ENCODE measurements around the gene CDK9.
"Not testable (repeated sequence)": the region's sequence is repeated elsewhere in the genome, so short reads cannot be mapped to it uniquely, and the experiment has no call there.

The CDK9 gene

DNA sequence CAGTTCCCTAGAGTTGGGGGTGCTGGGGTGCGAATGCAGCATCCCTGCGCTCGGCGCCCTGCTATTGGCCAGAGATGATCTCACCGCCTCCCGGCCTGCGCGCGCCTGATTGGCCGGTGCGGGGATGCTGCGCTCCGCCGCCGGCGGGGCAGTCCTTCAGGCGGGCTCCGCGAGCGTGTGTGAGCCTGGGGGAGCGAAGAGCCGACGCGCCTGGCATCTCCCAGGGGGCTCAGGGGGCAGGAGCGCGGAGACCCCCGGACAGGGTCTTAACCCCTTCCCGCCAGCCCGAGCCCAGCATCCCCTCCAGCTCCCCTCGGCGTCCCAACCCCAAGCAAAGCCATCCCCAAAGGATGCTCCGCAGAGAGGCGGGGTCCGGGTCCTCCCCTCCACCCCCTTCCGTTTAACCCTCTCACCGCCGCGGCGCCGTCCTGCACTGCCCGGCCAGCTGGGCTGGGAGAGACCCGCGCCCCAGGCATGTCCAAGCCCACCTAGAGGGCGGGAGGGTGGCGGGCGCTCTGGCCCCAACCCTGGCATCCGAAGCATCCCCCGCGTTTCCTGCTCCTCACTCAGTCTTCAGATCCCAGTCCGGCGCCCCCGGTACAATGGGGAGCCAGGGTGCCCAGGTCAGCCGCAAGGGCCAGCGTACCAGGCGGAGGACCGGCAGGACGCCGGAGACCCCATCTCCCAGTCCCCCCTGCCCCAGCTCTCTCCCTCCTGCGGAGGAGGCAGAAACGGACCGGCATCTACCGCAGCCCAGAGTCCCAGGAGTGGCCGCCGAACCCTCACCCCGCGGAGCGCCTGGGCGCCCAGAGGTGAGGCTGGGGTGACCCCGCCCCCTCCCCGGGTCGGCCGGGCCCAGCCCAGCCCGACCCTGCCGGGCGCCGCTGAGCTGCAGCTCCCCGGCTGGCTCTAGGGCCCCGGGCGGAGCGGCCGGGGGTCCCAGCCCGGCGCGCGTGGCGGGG is 31.5 kb upstream of the CDK9 start:
- Histone ChIP-seq H2AFZ (ENCODE audit: low read depth, low read length) (peak overlapping the region; percentile 65), H3K4me3 (ENCODE audit: low read length) (peak overlapping the region; percentile 55), H3K4me1 (ENCODE audit: insufficient read depth, low read length) (peaks cover 13% of the 10 kb centered on the region), H3K27me3 (ENCODE audit: insufficient read depth, low read length) (peaks cover 27% of the 10 kb centered on the region), H3K36me3 (ENCODE audit: insufficient read depth, low read length) (peaks cover under 1% of the 10 kb centered on the region), H3K9me3 (ENCODE audit: low read length) (no peaks in the 10 kb centered on the region)

DNA sequence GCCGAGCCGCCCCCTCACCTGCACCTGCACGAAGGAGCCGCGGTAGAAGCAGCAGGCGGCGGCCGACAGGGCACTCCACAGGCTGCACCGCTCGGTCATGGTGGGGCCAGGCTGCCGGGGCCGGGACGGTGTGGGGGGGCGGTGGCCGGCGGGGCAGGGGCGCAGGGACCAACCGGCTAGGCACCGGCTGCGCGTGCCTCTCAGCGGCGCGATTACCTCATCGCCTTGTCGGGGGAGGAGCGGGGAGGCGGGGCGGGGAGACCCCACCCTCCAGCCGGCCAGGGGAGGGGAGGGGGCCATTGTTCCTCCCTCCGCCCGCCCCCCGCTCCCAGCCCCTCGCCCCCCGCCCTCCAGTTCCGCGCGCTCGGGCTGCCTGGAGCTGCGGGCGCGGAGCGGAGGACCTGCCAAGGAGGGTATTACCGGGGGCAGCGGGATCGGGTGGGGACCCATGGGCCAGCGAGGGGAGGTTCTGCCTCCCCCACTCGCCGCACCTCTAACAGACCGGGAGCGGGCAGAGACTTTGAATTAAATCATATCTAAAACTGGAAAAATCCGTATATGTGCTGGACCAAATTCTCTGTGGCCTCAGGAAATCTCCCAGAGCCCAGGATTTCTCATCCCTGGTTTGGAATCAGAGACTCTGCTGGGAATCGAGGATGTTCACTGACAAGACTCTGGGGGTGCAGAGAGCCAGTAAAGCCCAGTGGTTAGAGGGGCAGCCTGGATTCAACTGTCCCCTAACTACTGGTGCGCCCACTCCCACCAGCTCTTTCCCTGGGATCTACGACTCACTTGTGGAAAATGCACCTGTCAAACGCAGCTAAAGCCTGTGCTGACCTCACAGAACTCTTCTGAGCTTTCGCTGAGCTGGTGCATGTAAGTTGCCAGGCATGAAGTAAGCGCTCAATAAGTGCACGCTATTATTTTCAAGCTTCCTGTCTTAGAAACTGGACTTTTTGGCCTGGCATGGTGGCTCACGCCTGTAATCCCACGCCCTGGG is 30.5 kb upstream of the CDK9 start:
- H2AFZ ChIP-seq (ENCODE audit: low read depth, low read length), result peak overlapping the region; percentile 65
- peaks cover 26% of the 10 kb centered on the region for H3K27me3 ChIP-seq (ENCODE audit: insufficient read depth, low read length)
- peak overlapping the region; percentile 55 for H3K4me3 ChIP-seq (ENCODE audit: low read length)
- no peaks in the 10 kb centered on the region for H3K9me3 ChIP-seq (ENCODE audit: low read length)
- no peaks in the 10 kb centered on the region for H3K36me3 ChIP-seq (ENCODE audit: insufficient read depth, low read length)
- H3K4me1 ChIP-seq (ENCODE audit: insufficient read depth, low read length), result peaks cover 13% of the 10 kb centered on the region

DNA sequence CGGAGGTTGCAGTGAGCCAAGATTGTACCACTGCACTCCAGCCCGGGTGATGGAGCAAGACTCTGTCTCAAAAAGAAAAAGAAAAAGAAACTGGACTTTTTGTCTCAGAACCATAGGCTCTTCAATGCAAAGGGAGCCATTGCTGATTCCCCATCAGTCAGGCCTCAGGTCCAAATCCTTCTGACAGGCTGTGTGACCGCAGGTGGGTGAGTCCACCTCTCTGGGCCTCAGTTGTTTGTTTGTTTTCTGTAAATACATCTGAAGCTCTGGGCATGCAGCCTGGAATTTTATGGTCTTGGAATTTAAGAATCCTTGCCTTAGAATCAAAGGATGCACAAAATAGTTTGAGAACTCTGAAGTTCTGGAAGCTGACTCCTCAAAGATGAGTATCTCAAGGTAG is 29.6 kb upstream of the CDK9 start:
- Histone ChIP-seq H2AFZ (ENCODE audit: low read depth, low read length) (no peak overlapping the region), H3K9me3 (ENCODE audit: low read length) (no peaks in the 10 kb centered on the region), H3K36me3 (ENCODE audit: insufficient read depth, low read length) (no peaks in the 10 kb centered on the region), H3K4me3 (ENCODE audit: low read length) (no peak overlapping the region), H3K4me1 (ENCODE audit: insufficient read depth, low read length) (peaks cover 13% of the 10 kb centered on the region), H3K27me3 (ENCODE audit: insufficient read depth, low read length) (peaks cover 28% of the 10 kb centered on the region)

DNA sequence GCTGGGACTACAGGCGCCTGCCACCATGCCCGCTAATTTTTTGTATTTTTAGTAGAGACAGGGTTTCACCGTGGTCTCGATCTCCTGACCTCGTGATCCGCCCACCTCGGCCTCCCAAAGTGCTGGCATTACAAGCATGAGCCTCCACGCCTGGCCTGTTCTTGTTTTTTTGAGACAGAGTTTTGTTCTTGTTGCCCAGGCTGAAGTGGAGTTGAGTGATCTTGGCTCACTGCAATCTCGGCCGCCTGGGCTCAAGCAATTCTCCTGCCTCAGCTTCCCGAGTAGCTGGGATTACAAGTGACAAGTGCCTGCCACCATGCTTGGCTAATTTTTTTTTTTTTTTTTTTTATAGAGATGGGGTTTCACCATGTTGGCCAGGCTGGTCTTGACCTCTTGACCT is 29.1 kb upstream of the CDK9 start:
- H3K4me3 ChIP-seq (ENCODE audit: low read length); H3K36me3 ChIP-seq (ENCODE audit: insufficient read depth, low read length); H3K9me3 ChIP-seq (ENCODE audit: low read length); H2AFZ ChIP-seq (ENCODE audit: low read depth, low read length): not testable (repeated sequence)
- Histone ChIP-seq H3K4me1 (ENCODE audit: insufficient read depth, low read length) (peaks cover 13% of the 10 kb centered on the region), H3K27me3 (ENCODE audit: insufficient read depth, low read length) (peaks cover 31% of the 10 kb centered on the region)

DNA sequence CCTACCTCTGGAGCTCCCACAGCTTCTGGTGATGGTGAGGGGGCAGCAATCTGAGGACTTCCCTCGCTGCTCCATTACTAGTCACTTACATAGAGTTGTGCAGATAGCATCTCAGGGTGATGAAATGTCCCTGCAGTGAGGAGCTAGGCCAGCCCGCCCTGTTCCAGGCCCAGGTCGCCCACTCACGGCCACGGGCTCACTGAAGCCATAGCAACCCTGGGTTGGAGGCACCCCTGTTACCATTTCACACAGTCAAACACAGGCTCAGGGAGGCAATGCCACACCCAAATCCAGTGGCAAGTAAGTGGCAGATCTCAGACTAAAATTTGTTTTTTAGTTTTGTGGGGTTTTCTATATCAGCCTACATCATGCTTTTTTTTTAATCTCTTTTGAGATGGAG is 27.0 kb upstream of the CDK9 start:
- peaks cover 39% of the 10 kb centered on the region for H3K27me3 ChIP-seq (ENCODE audit: insufficient read depth, low read length)
- H3K4me1 ChIP-seq (ENCODE audit: insufficient read depth, low read length), result peaks cover 13% of the 10 kb centered on the region
- H3K36me3 ChIP-seq (ENCODE audit: insufficient read depth, low read length), result no peaks in the 10 kb centered on the region

DNA sequence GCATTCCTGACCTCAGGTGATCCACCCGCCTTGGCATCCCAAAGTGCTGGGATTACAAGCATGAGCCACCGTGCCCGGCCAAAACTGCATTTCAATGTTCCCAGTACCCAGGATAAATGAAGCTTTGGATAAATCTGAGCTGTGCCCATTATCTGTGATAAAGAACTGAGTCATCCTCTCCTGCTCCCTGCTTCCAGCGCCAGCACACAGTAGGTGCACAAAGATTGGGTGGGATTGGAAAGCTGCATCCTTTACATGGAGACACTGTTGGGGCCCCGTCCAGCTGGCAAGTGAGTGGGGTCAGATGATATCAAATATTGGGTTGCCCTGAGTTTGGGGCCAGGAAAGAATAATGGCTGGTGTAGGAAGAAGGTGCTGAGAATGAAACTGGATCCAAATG is 24.8 kb upstream of the CDK9 start:
- H3K36me3 ChIP-seq (ENCODE audit: insufficient read depth, low read length), result no peaks in the 10 kb centered on the region
- H3K9me3 ChIP-seq (ENCODE audit: low read length), result no peaks in the 10 kb centered on the region
- H3K4me3 ChIP-seq (ENCODE audit: low read length), result no peak overlapping the region
- H3K4me1 ChIP-seq (ENCODE audit: insufficient read depth, low read length), result no peaks in the 10 kb centered on the region
- H3K27me3 ChIP-seq (ENCODE audit: insufficient read depth, low read length), result peaks cover 30% of the 10 kb centered on the region
- no peak overlapping the region for H2AFZ ChIP-seq (ENCODE audit: low read depth, low read length)

More for the DNA sequence above, 27.0 kb upstream of the CDK9 start:
- Histone ChIP-seq H2AFZ (ENCODE audit: low read depth, low read length) (no peak overlapping the region), H3K4me3 (ENCODE audit: low read length) (no peak overlapping the region), H3K9me3 (ENCODE audit: low read length) (no peaks in the 10 kb centered on the region)

DNA sequence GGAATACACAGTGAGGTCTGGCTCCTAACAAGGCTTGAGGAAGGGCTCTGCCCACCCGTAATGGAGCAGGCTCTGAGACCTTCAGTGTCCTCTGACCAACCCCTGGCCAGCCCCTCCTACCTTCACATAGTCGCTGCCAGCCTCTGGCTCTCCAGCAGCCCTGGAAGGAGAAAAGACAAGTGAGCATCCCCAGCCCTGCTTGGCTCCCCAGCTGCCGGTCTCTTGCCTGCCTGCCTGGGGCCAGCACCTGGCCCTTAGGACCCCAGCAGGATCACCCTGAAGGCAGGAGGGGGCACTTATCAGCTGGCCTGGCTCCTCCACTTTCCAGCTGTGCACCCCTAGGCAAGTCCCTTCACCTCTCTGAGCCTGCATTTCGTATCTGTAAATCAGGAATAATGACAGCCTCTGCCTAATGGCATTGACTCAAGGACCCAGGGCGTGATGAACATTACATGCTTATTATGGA is 24.3 kb upstream of the CDK9 start:
- Histone ChIP-seq H3K9me3 (ENCODE audit: low read length) (no peaks in the 10 kb centered on the region), H3K27me3 (ENCODE audit: insufficient read depth, low read length) (peaks cover 29% of the 10 kb centered on the region), H2AFZ (ENCODE audit: low read depth, low read length) (no peak overlapping the region), H3K36me3 (ENCODE audit: insufficient read depth, low read length) (no peaks in the 10 kb centered on the region), H3K4me1 (ENCODE audit: insufficient read depth, low read length) (no peaks in the 10 kb centered on the region), H3K4me3 (ENCODE audit: low read length) (no peak overlapping the region)

DNA sequence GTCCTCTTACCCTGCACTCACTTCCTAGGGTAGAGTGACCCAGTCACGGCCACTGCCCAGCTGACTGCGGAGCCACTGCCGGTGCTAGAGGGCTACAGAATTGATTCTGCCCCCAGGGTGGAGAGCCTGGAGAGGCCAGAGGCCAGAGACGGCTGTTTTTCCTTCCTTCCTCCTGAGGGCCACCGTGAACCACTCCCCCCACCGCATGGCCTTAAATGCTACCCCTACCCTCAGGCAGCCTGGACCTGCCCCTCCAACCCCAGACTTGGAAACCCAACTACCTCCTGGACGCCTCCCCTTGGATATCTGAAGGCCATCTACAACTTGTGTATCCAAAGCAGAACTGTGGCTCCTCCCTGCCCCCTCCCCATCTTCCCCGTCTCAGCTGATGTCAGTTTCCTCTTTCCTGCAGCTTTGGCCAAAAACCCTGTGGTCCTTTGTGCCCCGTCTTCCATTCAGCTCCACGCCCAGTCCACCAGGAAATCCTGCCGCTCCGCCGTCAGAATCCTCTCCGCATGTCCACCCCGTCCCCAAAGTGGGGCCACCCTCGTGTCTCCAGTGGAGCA is 23.6 kb upstream of the CDK9 start:
- peaks cover 3% of the 10 kb centered on the region for H3K4me1 ChIP-seq (ENCODE audit: insufficient read depth, low read length)
- H2AFZ ChIP-seq (ENCODE audit: low read depth, low read length), result no peak overlapping the region
- no peak overlapping the region for H3K4me3 ChIP-seq (ENCODE audit: low read length)
- H3K36me3 ChIP-seq (ENCODE audit: insufficient read depth, low read length), result no peaks in the 10 kb centered on the region
- H3K9me3 ChIP-seq (ENCODE audit: low read length), result no peaks in the 10 kb centered on the region
- peaks cover 29% of the 10 kb centered on the region for H3K27me3 ChIP-seq (ENCODE audit: insufficient read depth, low read length)

DNA sequence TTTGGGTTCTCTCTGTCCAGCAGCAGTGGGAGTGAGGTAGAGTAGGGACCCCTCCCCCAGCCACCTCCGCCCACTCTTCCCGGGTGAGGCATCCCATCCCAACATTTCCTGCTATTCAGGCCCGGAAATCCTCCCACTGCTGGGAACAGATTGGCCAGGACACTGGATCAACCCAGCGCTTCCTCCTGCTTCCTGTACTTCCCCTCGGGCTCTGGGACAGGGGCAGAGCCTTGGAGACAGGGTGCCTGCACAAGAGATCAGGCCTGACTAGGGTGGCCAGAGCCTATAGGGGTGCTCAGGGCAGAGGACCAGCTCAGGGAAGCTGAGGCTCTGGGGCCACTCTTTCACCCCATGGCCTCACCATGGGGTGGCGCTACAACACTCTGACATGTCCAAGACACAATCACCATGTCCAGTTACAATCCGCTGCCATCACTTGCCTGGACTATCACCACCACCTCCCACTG is 21.9 kb upstream of the CDK9 start:
- Histone ChIP-seq H3K9me3 (ENCODE audit: low read length) (no peaks in the 10 kb centered on the region), H3K4me1 (ENCODE audit: insufficient read depth, low read length) (peaks cover 15% of the 10 kb centered on the region), H3K27me3 (ENCODE audit: insufficient read depth, low read length) (peaks cover 23% of the 10 kb centered on the region), H3K36me3 (ENCODE audit: insufficient read depth, low read length) (no peaks in the 10 kb centered on the region), H2AFZ (ENCODE audit: low read depth, low read length) (no peak overlapping the region), H3K4me3 (ENCODE audit: low read length) (no peak overlapping the region)

DNA sequence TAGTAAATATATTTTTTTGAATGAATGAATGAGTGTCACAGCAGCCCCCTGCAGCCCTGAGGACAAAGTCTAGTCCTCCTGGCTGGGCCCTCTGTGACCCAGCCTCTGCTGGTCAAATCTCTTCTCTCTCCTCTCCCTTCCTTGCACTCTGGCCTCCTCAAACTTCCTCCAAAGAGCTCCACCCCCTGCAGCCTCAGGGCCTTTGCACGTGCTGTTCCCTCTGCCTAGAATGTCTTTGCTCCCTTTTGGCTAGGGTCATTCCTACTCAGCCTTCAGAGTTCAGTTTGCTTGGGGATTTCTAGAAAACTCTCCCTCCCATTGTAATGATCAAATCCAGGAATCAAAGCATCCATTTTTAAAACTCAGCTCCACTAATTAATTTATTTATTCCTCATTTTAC is 20.4 kb upstream of the CDK9 start:
- Histone ChIP-seq H3K4me1 (ENCODE audit: insufficient read depth, low read length) (peaks cover 18% of the 10 kb centered on the region), H3K4me3 (ENCODE audit: low read length) (no peak overlapping the region), H3K9me3 (ENCODE audit: low read length) (no peaks in the 10 kb centered on the region), H3K36me3 (ENCODE audit: insufficient read depth, low read length) (no peaks in the 10 kb centered on the region), H2AFZ (ENCODE audit: low read depth, low read length) (no peak overlapping the region), H3K27me3 (ENCODE audit: insufficient read depth, low read length) (peaks cover 25% of the 10 kb centered on the region)

DNA sequence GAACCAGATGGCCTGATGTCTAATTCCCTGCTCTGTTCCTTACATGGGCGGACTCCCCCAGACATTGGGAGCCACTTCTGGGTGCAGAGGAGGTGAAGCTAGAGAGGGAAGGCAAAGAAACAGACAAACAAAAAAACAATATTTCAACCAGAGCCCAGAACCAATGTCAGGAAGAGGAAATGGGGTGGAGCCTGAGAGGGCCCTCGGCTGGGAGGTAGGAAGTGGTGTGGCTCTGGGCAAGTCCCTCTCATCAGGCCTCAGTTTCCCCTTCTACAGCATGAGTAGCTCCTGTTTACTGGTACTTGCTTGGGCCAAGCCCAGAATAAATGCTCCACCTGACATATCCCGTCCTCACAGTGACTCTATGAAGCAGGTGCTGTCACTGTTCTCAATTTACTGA is 18.4 kb upstream of the CDK9 start:
- peaks cover 12% of the 10 kb centered on the region for H3K27me3 ChIP-seq (ENCODE audit: insufficient read depth, low read length)
- no peaks in the 10 kb centered on the region for H3K36me3 ChIP-seq (ENCODE audit: insufficient read depth, low read length)
- no peak overlapping the region for H3K4me3 ChIP-seq (ENCODE audit: low read length)
- peaks cover 25% of the 10 kb centered on the region for H3K4me1 ChIP-seq (ENCODE audit: insufficient read depth, low read length)
- H3K9me3 ChIP-seq (ENCODE audit: low read length), result no peaks in the 10 kb centered on the region
- H2AFZ ChIP-seq (ENCODE audit: low read depth, low read length), result no peak overlapping the region

DNA sequence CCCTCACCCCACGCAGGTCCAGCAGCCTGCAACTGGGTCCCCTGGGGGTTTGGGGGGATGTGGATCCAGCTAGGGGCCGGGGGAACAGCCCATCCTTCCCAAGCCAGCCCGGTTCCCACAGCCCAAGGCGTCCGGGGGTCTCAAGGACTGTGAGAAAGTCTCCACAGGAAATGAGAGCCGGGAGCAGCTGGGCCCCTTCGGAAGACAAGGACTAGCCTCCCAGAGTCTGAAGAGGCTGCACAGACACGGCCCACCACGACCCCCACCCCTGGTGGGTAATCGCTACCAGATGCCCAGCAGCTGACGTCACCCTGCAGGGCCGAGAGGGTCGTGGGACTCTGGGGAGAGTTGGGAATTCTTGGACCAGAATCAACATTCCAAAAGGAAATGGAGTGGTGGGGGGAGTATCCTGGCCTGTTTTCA is 17.9 kb upstream of the CDK9 start:
- Histone ChIP-seq H3K9me3 (ENCODE audit: low read length) (no peaks in the 10 kb centered on the region), H3K27me3 (ENCODE audit: insufficient read depth, low read length) (peaks cover 7% of the 10 kb centered on the region), H2AFZ (ENCODE audit: low read depth, low read length) (peak overlapping the region; percentile 5), H3K4me3 (ENCODE audit: low read length) (no peak overlapping the region), H3K36me3 (ENCODE audit: insufficient read depth, low read length) (no peaks in the 10 kb centered on the region), H3K4me1 (ENCODE audit: insufficient read depth, low read length) (peaks cover 25% of the 10 kb centered on the region)
